ENCODE measurements around the gene TAS2R41. TPM values are rescaled to one million over a fixed set of nuclear protein-coding genes. Genes with fewer than 3 reads are reported as not detected.
A peak's percentile ranks its signal among the peaks of the same experiment; 100 is the strongest.

Gene TAS2R41
- polyA plus RNA-seq, 2 of the 4 experiments (the other 2 are of a cell fraction): not detected

DNA sequence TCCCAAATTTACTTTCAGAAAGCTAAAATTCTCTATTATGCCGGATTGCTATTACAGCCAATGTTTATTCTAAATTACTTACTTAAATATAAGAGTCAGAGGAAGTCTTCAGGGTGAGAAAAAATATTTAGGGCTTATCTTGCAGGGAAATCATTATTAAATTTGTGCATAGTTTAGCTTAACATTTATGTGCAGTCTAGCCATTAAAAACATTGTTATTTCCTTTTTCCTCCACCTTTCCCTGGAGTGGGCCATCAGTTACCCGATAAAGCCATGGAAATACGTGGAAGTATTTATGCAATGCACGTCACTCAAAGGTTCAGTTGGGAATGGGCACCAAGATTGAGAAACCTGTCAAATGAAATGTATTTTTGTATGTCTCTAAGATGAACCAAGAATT lies 43.9 kb upstream of the TAS2R41 start:
- no peak for FAIRE-seq
- POLR2A ChIA-PET: no interaction called here
- H3K9me3 ChIP-seq: no peaks in the 10 kb centered on the region
- H3K4me3 ChIP-seq: no peak overlapping the region
- H3K4me2 ChIP-seq: no peak overlapping the region
- H3K4me1 ChIP-seq: 0 out of 3 replicates have a peak, but pooled peaks cover 8% of the 10 kb centered on the region
- DNase-seq (ENCODE audit: low read depth in 1 of 2, low spot score in 1 of 2): no peak
- TF ChIP-seq, protein P1, sequence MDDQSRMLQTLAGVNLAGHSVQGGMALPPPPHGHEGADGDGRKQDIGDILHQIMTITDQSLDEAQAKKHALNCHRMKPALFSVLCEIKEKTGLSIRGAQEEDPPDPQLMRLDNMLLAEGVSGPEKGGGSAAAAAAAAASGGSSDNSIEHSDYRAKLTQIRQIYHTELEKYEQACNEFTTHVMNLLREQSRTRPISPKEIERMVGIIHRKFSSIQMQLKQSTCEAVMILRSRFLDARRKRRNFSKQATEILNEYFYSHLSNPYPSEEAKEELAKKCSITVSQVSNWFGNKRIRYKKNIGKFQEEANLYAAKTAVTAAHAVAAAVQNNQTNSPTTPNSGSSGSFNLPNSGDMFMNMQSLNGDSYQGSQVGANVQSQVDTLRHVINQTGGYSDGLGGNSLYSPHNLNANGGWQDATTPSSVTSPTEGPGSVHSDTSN (IDR thresholded peaks at IDR 0.05): no peak
- no peak for TF ChIP-seq EP300 (IDR thresholded peaks at IDR 0.05)
- no peak for TF ChIP-seq POLR2A (IDR thresholded peaks at IDR 0.05; ENCODE audit: low read length)
- no peak for TF ChIP-seq ZNF302 (CRISPR knock-in tag; IDR thresholded peaks at IDR 0.05)
- no peak for TF ChIP-seq ZC3H11A (IDR thresholded peaks at IDR 0.05)
- no peak for TF ChIP-seq HDAC2 (IDR thresholded peaks at IDR 0.05)
- TF ChIP-seq SREBF2 (IDR thresholded peaks at IDR 0.05): no peak
- no peak for TF ChIP-seq RCOR1 (IDR thresholded peaks at IDR 0.05; ENCODE audit: low read depth, low read length)
- TF ChIP-seq RAD21 (conservative IDR thresholded peaks at IDR 0.05 in 1 of 2, IDR thresholded peaks at IDR 0.05 in 1 of 2): no peak
- TF ChIP-seq RFX5 (IDR thresholded peaks at IDR 0.05): no peak
- TF ChIP-seq ZFP36 (IDR thresholded peaks at IDR 0.05; ENCODE audit: borderline replicate concordance, partially characterized antibody): no peak
- TF ChIP-seq FOSB (CRISPR knock-in tag; IDR thresholded peaks at IDR 0.05): no peak
- no peak for TF ChIP-seq POLR2AphosphoS2 (conservative IDR thresholded peaks at IDR 0.05; ENCODE audit: low read length)
- no peak for TF ChIP-seq KDM1A (IDR thresholded peaks at IDR 0.05; ENCODE audit: low read depth)
- TF ChIP-seq, protein P2, sequence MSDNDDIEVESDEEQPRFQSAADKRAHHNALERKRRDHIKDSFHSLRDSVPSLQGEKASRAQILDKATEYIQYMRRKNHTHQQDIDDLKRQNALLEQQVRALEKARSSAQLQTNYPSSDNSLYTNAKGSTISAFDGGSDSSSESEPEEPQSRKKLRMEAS (IDR thresholded peaks at IDR 0.05): no peak
- TF ChIP-seq, protein P3, sequence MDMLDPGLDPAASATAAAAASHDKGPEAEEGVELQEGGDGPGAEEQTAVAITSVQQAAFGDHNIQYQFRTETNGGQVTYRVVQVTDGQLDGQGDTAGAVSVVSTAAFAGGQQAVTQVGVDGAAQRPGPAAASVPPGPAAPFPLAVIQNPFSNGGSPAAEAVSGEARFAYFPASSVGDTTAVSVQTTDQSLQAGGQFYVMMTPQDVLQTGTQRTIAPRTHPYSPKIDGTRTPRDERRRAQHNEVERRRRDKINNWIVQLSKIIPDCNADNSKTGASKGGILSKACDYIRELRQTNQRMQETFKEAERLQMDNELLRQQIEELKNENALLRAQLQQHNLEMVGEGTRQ (IDR thresholded peaks at IDR 0.05): no peak
- no peak for TF ChIP-seq NPAS2 (CRISPR knock-in tag; IDR thresholded peaks at IDR 0.05; ENCODE audit: borderline replicate concordance)
- TF ChIP-seq HOXB13 (CRISPR knock-in tag; IDR thresholded peaks at IDR 0.05; ENCODE audit: low read depth): no peak
- no peak for TF ChIP-seq JUNB (IDR thresholded peaks at IDR 0.05)
- TF ChIP-seq CBX2 (IDR thresholded peaks at IDR 0.05; ENCODE audit: borderline replicate concordance, low read depth): no peak
- CTCF ChIA-PET: interaction anchor here (0.8 to 1.7 kb wide), 2 partner anchors 12 to 17 kb away, joined by 3 to 4 read pairs; no protein-coding TSS in a partner anchor
- no peak overlapping the region for H3K27ac ChIP-seq
- 28% methylated on average over 4 of the region's 4 CpGs for WGBS (ENCODE audit: missing lambda C conversion rate)
- ATAC-seq: no peak

DNA sequence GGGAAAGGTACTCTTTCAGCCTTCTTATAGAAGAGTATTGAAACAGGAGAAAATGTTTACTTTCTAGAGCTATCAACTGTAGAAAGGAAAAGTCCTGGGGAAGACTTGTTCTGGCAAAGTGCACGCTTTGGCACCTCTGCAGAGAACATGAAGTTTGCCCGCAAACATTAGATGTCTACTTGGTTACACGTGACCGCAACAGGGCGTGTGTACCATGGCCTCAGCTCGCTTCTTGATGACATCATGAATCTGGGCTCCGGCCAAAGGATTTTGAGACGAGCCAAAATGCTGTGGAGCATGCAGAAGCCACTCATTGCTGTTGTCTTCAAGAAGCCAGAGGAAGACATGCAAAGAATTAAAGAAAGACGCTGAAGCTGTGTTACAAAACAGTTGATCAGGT lies 43.0 kb upstream of the TAS2R41 start:
- FAIRE-seq (no peak), ATAC-seq (peak; percentile 39 to 44; a peak in 3 of 6 replicates), DNase-seq (ENCODE audit: low read depth in 1 of 2, low spot score in 1 of 2) (peak in 1 of 2 experiments; percentile 29)
- CTCF ChIA-PET: interaction anchor here (0.6 to 1.7 kb wide), 2 partner anchors 18 to 77 kb away, joined by 3 to 4 read pairs; no protein-coding TSS in a partner anchor
- Histone ChIP-seq H3K9me3 (no peaks in the 10 kb centered on the region), H3K4me3 (no peak overlapping the region), H3K4me1 (0 out of 3 replicates have a peak, but pooled peaks cover 8% of the 10 kb centered on the region), H3K4me2 (peak overlapping the region; percentile 43), H3K27ac (no peak overlapping the region)
- WGBS (ENCODE audit: missing lambda C conversion rate): 38% methylated on average over 9 of the region's 9 CpGs
- POLR2A ChIA-PET: no interaction called here
- TF ChIP-seq, protein P4, sequence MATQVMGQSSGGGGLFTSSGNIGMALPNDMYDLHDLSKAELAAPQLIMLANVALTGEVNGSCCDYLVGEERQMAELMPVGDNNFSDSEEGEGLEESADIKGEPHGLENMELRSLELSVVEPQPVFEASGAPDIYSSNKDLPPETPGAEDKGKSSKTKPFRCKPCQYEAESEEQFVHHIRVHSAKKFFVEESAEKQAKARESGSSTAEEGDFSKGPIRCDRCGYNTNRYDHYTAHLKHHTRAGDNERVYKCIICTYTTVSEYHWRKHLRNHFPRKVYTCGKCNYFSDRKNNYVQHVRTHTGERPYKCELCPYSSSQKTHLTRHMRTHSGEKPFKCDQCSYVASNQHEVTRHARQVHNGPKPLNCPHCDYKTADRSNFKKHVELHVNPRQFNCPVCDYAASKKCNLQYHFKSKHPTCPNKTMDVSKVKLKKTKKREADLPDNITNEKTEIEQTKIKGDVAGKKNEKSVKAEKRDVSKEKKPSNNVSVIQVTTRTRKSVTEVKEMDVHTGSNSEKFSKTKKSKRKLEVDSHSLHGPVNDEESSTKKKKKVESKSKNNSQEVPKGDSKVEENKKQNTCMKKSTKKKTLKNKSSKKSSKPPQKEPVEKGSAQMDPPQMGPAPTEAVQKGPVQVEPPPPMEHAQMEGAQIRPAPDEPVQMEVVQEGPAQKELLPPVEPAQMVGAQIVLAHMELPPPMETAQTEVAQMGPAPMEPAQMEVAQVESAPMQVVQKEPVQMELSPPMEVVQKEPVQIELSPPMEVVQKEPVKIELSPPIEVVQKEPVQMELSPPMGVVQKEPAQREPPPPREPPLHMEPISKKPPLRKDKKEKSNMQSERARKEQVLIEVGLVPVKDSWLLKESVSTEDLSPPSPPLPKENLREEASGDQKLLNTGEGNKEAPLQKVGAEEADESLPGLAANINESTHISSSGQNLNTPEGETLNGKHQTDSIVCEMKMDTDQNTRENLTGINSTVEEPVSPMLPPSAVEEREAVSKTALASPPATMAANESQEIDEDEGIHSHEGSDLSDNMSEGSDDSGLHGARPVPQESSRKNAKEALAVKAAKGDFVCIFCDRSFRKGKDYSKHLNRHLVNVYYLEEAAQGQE (IDR thresholded peaks at IDR 0.05): no peak
- TF ChIP-seq CHD2 (IDR thresholded peaks at IDR 0.05; ENCODE audit: low read length, partially characterized antibody): no peak
- TF ChIP-seq, protein P5, sequence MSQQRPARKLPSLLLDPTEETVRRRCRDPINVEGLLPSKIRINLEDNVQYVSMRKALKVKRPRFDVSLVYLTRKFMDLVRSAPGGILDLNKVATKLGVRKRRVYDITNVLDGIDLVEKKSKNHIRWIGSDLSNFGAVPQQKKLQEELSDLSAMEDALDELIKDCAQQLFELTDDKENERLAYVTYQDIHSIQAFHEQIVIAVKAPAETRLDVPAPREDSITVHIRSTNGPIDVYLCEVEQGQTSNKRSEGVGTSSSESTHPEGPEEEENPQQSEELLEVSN (IDR thresholded peaks at IDR 0.05; ENCODE audit: borderline replicate concordance, low read depth): no peak
- TF ChIP-seq FOSB (CRISPR knock-in tag; IDR thresholded peaks at IDR 0.05): no peak
- TF ChIP-seq, protein P6, sequence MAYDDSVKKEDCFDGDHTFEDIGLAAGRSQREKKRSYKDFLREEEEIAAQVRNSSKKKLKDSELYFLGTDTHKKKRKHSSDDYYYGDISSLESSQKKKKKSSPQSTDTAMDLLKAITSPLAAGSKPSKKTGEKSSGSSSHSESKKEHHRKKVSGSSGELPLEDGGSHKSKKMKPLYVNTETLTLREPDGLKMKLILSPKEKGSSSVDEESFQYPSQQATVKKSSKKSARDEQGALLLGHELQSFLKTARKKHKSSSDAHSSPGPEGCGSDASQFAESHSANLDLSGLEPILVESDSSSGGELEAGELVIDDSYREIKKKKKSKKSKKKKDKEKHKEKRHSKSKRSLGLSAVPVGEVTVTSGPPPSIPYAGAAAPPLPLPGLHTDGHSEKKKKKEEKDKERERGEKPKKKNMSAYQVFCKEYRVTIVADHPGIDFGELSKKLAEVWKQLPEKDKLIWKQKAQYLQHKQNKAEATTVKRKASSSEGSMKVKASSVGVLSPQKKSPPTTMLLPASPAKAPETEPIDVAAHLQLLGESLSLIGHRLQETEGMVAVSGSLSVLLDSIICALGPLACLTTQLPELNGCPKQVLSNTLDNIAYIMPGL (CRISPR knock-in tag; IDR thresholded peaks at IDR 0.05; ENCODE audit: borderline replicate concordance): no peak
- TF ChIP-seq FOSL2 (IDR thresholded peaks at IDR 0.05): no peak
- TF ChIP-seq FOSL2 (CRISPR knock-in tag; IDR thresholded peaks at IDR 0.05): no peak
- no peak for TF ChIP-seq RAD21 (conservative IDR thresholded peaks at IDR 0.05 in 1 of 2, IDR thresholded peaks at IDR 0.05 in 1 of 2)
- TF ChIP-seq ZSCAN20 (CRISPR knock-in tag; IDR thresholded peaks at IDR 0.05): no peak
- no peak for TF ChIP-seq POLR2AphosphoS2 (conservative IDR thresholded peaks at IDR 0.05; ENCODE audit: low read length)
- no peak for TF ChIP-seq RNF2 (IDR thresholded peaks at IDR 0.05; ENCODE audit: borderline replicate concordance, low read depth)
- TF ChIP-seq, protein P1 (IDR thresholded peaks at IDR 0.05): no peak
